ENCODE measurements around the gene IL27RA. TPM values are rescaled to one million over a fixed set of nuclear protein-coding genes. Genes with fewer than 3 reads are reported as not detected.

Gene IL27RA
- total RNA-seq, 1 donor from 2014 or later: 1.9 TPM

GRCh38 chr19:14081797-14082674, 50.5 kb downstream of the IL27RA start:
- no peak for DNase-seq (ENCODE audit: extremely low spot score, unreplicated experiment)
- Mint-ChIP-seq H3K27ac (ENCODE audit: unreplicated experiment) (peak overlapping the region; percentile 98), H3K9me3 (ENCODE audit: unreplicated experiment) (no peaks in the 10 kb centered on the region), H3K4me1 (ENCODE audit: unreplicated experiment) (peaks cover 21% of the 10 kb centered on the region), H3K27me3 (ENCODE audit: unreplicated experiment) (no peaks in the 10 kb centered on the region), H3K4me3 (ENCODE audit: unreplicated experiment) (peak overlapping the region; percentile 97), H3K36me3 (ENCODE audit: unreplicated experiment) (peaks cover 2% of the 10 kb centered on the region)
- TF ChIP-seq, protein P1, sequence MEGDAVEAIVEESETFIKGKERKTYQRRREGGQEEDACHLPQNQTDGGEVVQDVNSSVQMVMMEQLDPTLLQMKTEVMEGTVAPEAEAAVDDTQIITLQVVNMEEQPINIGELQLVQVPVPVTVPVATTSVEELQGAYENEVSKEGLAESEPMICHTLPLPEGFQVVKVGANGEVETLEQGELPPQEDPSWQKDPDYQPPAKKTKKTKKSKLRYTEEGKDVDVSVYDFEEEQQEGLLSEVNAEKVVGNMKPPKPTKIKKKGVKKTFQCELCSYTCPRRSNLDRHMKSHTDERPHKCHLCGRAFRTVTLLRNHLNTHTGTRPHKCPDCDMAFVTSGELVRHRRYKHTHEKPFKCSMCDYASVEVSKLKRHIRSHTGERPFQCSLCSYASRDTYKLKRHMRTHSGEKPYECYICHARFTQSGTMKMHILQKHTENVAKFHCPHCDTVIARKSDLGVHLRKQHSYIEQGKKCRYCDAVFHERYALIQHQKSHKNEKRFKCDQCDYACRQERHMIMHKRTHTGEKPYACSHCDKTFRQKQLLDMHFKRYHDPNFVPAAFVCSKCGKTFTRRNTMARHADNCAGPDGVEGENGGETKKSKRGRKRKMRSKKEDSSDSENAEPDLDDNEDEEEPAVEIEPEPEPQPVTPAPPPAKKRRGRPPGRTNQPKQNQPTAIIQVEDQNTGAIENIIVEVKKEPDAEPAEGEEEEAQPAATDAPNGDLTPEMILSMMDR (IDR thresholded peaks at IDR 0.05): no peak

- Mint-ChIP-seq H3K9me3 (ENCODE audit: unreplicated experiment) (no peaks in the 10 kb centered on the region), H3K4me3 (ENCODE audit: unreplicated experiment) (peak overlapping the region; percentile 97), H3K27ac (ENCODE audit: unreplicated experiment) (no peak overlapping the region), H3K27me3 (ENCODE audit: unreplicated experiment) (no peaks in the 10 kb centered on the region), H3K36me3 (ENCODE audit: unreplicated experiment) (peaks cover 2% of the 10 kb centered on the region), H3K4me1 (ENCODE audit: unreplicated experiment) (peaks cover 21% of the 10 kb centered on the region)
- DNase-seq (ENCODE audit: extremely low spot score, unreplicated experiment): no peak
- TF ChIP-seq, protein P1 (IDR thresholded peaks at IDR 0.05): no peak
These were observed 51.1 kb downstream of the IL27RA start for GRCh38 chr19:14082675-14082960.

DNA sequence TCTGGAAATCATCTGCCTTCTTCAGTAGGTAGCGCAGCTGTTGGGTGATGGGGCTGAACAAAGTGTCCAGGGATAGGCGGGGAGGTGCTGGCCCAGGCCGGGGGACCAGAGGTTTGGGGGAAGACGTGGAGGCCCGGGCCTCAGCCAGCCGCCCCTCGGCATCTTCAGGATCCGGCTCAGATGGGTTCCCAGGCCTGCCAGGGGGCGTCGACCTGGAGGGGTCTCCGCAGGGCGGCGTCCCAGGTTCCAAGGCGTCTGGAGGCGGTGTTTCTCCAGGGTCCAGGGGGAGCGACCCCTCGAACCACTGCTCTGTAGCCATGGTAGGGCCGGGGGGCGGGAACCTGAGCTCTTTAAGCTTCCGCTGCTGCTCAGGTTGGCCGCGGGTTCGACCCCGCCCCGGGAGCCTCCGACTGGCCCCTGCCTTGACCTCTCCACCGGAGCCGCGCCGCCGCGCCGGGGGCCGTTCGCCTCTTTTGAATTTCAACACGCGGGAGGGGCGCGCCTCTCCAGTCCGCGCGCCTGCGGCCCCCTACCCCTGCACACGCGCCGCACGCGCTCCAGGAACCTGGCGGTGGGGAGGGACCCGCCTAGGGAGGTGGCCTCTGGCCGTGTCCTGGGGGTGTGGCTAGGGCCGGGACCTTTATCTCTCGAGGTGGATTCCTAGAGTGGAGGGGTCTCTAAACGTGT, 53.9 kb downstream of the IL27RA start, which contains the start of gene C19orf67:
TSS of gene C19orf67 (minus strand) at position 475 of the 687 bp plus-strand sequence. CDS start at position 319, 156 bp downstream.
- Mint-ChIP-seq H3K27ac (ENCODE audit: unreplicated experiment) (no peak within 1 kb of the TSS), H3K9me3 (ENCODE audit: unreplicated experiment) (no peaks in the 10 kb centered on the region), H3K36me3 (ENCODE audit: unreplicated experiment) (peaks cover 11% of the 10 kb centered on the region), H3K4me1 (ENCODE audit: unreplicated experiment) (peaks cover 20% of the 10 kb centered on the region), H3K4me3 (ENCODE audit: unreplicated experiment) (no peak within 1 kb of the TSS), H3K27me3 (ENCODE audit: unreplicated experiment) (no peaks in the 10 kb centered on the region)
- TF ChIP-seq, protein P1 (IDR thresholded peaks at IDR 0.05): no peak
- DNase-seq (ENCODE audit: extremely low spot score, unreplicated experiment): no peak

DNA sequence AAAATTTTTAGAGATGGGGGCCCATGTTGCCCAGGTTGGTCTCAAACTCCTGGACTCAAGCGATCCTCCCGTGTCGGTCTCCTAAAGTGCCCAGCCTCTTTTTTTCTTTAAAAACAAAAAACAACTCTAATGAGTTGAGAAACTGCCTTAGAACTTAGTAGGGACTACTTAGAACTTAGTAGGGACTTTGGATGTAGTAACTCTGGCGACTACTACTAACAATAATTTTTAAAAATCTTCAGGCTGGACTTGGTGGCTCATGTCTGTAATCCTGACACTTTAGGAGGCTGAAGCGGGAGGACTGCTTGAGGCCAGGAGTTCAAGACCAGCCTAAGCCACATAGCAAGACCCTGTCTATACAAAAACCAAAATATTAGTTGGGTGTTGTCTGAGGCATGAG, 54.5 kb downstream of the IL27RA start:
- H3K27me3 Mint-ChIP-seq (ENCODE audit: unreplicated experiment): no peaks in the 10 kb centered on the region
- no peak overlapping the region for H3K4me3 Mint-ChIP-seq (ENCODE audit: unreplicated experiment)
- H3K27ac Mint-ChIP-seq (ENCODE audit: unreplicated experiment): no peak overlapping the region
- TF ChIP-seq, protein P1 (IDR thresholded peaks at IDR 0.05): no peak
- no peaks in the 10 kb centered on the region for H3K9me3 Mint-ChIP-seq (ENCODE audit: unreplicated experiment)
- DNase-seq (ENCODE audit: extremely low spot score, unreplicated experiment): no peak
- peaks cover 11% of the 10 kb centered on the region for H3K36me3 Mint-ChIP-seq (ENCODE audit: unreplicated experiment)
- H3K4me1 Mint-ChIP-seq (ENCODE audit: unreplicated experiment): peaks cover 18% of the 10 kb centered on the region

All from osteocyte (in vitro differentiated cells).